ENCODE measurements around the gene PAQR5.
"Not testable (repeated sequence)": the region's sequence is repeated elsewhere in the genome, so short reads cannot be mapped to it uniquely, and the experiment has no call there.

Gene PAQR5

DNA sequence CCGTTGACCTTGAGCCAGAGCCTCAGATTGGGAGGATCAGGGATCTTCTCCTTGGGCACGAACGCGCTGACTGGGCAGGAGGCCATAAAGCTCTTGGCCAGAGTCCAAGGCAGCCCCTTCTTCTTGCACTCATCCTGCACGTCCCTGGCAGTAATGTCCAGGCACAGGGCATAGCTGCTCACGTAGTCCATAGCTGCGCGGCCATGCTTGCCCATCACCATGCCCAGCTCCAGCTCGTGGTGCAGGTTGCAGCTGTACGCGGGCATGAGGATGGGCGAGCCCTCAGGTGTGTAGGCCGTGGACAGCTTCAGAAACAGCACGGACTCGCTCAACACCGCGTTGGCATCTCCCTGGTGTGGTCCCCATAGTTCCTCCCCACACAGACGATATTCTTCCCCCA lies 136.0 kb downstream of the PAQR5 start:
- H3K36me3 Mint-ChIP-seq (ENCODE audit: low read depth) = no peaks in the 10 kb centered on the region
- no peak overlapping the region for H3K4me3 Mint-ChIP-seq
- intact Hi-C loops (cut with micrococcal nuclease) = no loop called here
- no peaks in the 10 kb centered on the region for H3K9me3 Mint-ChIP-seq
- peaks cover 30% of the 10 kb centered on the region for H3K4me1 Mint-ChIP-seq (ENCODE audit: low read depth)
- no peaks in the 10 kb centered on the region for H3K27me3 Mint-ChIP-seq
- no peak overlapping the region for H3K27ac Mint-ChIP-seq

- H3K4me1 Mint-ChIP-seq (ENCODE audit: low read depth) = peaks cover 42% of the 10 kb centered on the region
- no peaks in the 10 kb centered on the region for H3K27me3 Mint-ChIP-seq
- H3K27ac Mint-ChIP-seq = peak overlapping the region; percentile 86
- intact Hi-C loops (cut with micrococcal nuclease) = loop anchor here (2.0 kb wide), 1 partner anchor 17 kb away; the partner anchor contains the start of gene RPLP1
- H3K9me3 Mint-ChIP-seq = no peaks in the 10 kb centered on the region
- no peaks in the 10 kb centered on the region for H3K36me3 Mint-ChIP-seq (ENCODE audit: low read depth)
- H3K4me3 Mint-ChIP-seq = no peak overlapping the region
These were observed 137.3 kb downstream of the PAQR5 start for GRCh38 chr15:69435985-69436384.

DNA sequence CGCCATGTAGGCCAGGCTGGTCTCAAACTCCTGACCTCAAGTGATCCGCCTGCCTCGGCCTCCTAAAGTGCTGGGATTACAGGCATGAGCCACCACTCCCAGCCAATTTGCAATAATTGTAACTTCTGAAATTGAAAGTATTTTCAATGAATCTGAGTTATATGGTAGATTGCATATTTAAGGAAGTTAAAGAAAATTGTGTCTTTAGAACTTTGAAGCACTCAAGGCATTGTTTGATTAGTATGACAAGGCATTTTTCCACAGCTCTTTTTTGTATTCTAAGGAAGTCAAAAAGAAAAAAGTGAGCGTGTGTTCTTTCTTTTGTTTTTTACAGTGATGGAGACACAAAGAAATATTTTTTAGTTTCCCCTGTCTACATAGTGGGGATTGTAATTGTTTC lies 138.2 kb downstream of the PAQR5 start:
- Mint-ChIP-seq H3K36me3 (ENCODE audit: low read depth) (no peaks in the 10 kb centered on the region), H3K4me1 (ENCODE audit: low read depth) (peaks cover 45% of the 10 kb centered on the region), H3K27me3 (no peaks in the 10 kb centered on the region), H3K27ac (peak overlapping the region; percentile 86), H3K9me3 (no peaks in the 10 kb centered on the region), H3K4me3 (peak overlapping the region; percentile 39)
- intact Hi-C loops (cut with micrococcal nuclease) = loop anchor here (2.0 kb wide), 1 partner anchor 16 kb away; the partner anchor contains the start of gene RPLP1

- H3K4me1 Mint-ChIP-seq (ENCODE audit: low read depth) = peaks cover 42% of the 10 kb centered on the region
- no peaks in the 10 kb centered on the region for H3K27me3 Mint-ChIP-seq
- intact Hi-C loops (cut with micrococcal nuclease) = no loop called here
- peak overlapping the region; percentile 72 for H3K4me3 Mint-ChIP-seq
- H3K36me3 Mint-ChIP-seq (ENCODE audit: low read depth) = no peaks in the 10 kb centered on the region
- H3K9me3 Mint-ChIP-seq = no peaks in the 10 kb centered on the region
- H3K27ac Mint-ChIP-seq = peak overlapping the region; percentile 86
These were observed 140.9 kb downstream of the PAQR5 start for GRCh38 chr15:69439623-69440022.

GRCh38 chr15:69443032-69443611 lies 144.4 kb downstream of the PAQR5 start:
- no peak overlapping the region for H3K4me3 Mint-ChIP-seq
- H3K27me3 Mint-ChIP-seq = no peaks in the 10 kb centered on the region

DNA sequence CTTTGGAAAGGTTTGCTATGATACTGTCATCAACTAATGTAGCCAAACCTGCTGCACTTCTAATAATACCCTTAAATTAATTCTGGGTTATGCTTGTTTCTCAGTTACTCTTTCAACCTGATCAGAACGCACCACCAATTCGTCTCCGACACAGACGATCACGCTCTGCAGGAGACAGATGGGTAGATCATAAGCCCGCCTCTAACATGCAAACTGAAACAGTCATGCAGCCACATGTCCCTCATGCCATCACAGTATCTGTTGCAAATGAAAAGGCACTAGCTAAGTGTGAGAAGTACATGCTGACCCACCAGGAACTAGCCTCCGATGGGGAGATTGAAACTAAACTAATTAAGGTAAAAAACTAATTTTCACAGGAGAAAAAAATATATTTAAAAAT lies 146.0 kb downstream of the PAQR5 start:
- H3K36me3 Mint-ChIP-seq (ENCODE audit: low read depth) = no peaks in the 10 kb centered on the region
- H3K27ac Mint-ChIP-seq = no peak overlapping the region
- H3K9me3 Mint-ChIP-seq = no peaks in the 10 kb centered on the region
- intact Hi-C loops (cut with micrococcal nuclease) = no loop called here
- no peak overlapping the region for H3K4me3 Mint-ChIP-seq
- peaks cover 17% of the 10 kb centered on the region for H3K4me1 Mint-ChIP-seq (ENCODE audit: low read depth)
- H3K27me3 Mint-ChIP-seq = no peaks in the 10 kb centered on the region

More at GRCh38 chr15:69443032-69443611, 144.4 kb downstream of the PAQR5 start:
- intact Hi-C loops (cut with micrococcal nuclease) = no loop called here
- Mint-ChIP-seq H3K9me3 (no peaks in the 10 kb centered on the region), H3K27ac (no peak overlapping the region), H3K36me3 (ENCODE audit: low read depth) (no peaks in the 10 kb centered on the region), H3K4me1 (ENCODE audit: low read depth) (peaks cover 32% of the 10 kb centered on the region)

GRCh38 chr15:69446953-69447352 lies 148.2 kb downstream of the PAQR5 start:
- Mint-ChIP-seq H3K36me3 (ENCODE audit: low read depth) (no peaks in the 10 kb centered on the region), H3K4me3 (no peak overlapping the region), H3K9me3 (no peaks in the 10 kb centered on the region), H3K27ac (no peak overlapping the region), H3K4me1 (ENCODE audit: low read depth) (peaks cover under 1% of the 10 kb centered on the region), H3K27me3 (no peaks in the 10 kb centered on the region)
- intact Hi-C loops (cut with micrococcal nuclease) = no loop called here

DNA sequence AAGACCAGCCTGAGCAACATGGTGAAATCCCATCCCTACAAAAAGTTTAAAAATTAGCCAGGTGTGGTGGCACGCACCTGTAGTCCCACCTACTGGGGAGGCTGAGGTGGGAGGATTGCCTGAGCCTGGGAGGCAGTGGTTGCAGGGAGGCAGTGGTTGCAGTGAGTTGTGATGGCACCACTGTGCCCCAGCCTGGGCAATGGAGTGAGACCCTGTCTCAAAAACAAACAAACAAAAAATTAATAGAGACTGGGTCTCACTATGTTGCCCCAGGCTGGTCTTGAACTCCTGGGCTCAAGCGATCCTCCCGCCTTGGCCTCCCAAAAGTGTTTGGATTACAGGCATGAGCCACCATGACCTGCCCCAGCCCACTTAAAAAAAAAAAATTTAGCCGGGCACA lies 151.5 kb downstream of the PAQR5 start:
- not testable (repeated sequence) for H3K27ac Mint-ChIP-seq

DNA sequence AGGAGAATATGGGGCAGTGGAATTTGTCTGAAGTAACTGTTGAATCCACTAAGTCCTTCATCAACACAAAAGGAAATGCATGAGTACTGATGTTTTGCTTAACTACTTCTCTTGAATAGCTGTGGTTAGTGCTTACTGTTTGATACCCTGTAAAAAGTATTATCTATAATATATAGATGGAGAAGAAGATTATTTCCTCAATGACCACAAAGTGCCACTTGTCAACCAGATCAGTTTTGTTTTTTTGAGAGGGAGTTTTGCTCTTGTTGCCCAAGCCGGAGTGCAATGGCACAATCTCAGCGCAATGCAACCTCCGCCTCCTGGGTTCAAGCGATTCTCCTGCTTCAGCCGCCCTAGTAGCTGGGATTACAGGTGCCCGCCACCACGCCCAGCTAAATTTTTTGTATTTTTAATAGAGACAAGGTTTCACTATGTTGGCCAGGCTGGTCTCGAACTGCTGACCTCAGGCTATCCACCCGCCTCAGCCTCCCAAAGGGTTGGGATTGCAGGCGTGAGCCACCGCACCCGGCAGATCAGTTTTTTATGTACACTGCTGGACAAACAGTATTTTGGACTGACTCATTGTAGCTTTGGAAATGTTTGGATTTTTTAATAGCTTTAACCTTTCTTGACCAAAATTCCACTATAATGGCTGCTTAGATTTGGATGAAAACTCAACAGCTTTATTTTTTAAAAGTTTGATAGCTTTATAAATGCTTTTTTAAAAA lies 152.4 kb downstream of the PAQR5 start:
- no peaks in the 10 kb centered on the region for H3K27me3 Mint-ChIP-seq
- H3K4me1 Mint-ChIP-seq (ENCODE audit: low read depth) = peaks cover 29% of the 10 kb centered on the region
- H3K4me3 Mint-ChIP-seq = no peak overlapping the region
- intact Hi-C loops (cut with micrococcal nuclease) = no loop called here
- peak overlapping the region; percentile 91 for H3K27ac Mint-ChIP-seq
- peaks cover 39% of the 10 kb centered on the region for H3K36me3 Mint-ChIP-seq (ENCODE audit: low read depth)
- no peaks in the 10 kb centered on the region for H3K9me3 Mint-ChIP-seq

More for the DNA sequence above, 151.5 kb downstream of the PAQR5 start:
- H3K9me3 Mint-ChIP-seq; H3K4me3 Mint-ChIP-seq; H3K27me3 Mint-ChIP-seq; intact Hi-C loops (cut with micrococcal nuclease): not testable (repeated sequence)
- H3K36me3 Mint-ChIP-seq (ENCODE audit: low read depth) = peaks cover 30% of the 10 kb centered on the region
- H3K4me1 Mint-ChIP-seq (ENCODE audit: low read depth) = peaks cover 25% of the 10 kb centered on the region

GRCh38 chr15:69451951-69452691 lies 153.4 kb downstream of the PAQR5 start:
- intact Hi-C loops (cut with micrococcal nuclease) = loop anchor here (1.0 to 2.0 kb wide), 3 partner anchors 10 to 38 kb away; partner anchors contain the start of gene KIF23
- Mint-ChIP-seq H3K27me3 (no peaks in the 10 kb centered on the region), H3K4me3 (peak overlapping the region; percentile 96), H3K9me3 (no peaks in the 10 kb centered on the region), H3K36me3 (ENCODE audit: low read depth) (peaks cover 48% of the 10 kb centered on the region), H3K27ac (peak overlapping the region; percentile 91), H3K4me1 (ENCODE audit: low read depth) (peaks cover 34% of the 10 kb centered on the region)

DNA sequence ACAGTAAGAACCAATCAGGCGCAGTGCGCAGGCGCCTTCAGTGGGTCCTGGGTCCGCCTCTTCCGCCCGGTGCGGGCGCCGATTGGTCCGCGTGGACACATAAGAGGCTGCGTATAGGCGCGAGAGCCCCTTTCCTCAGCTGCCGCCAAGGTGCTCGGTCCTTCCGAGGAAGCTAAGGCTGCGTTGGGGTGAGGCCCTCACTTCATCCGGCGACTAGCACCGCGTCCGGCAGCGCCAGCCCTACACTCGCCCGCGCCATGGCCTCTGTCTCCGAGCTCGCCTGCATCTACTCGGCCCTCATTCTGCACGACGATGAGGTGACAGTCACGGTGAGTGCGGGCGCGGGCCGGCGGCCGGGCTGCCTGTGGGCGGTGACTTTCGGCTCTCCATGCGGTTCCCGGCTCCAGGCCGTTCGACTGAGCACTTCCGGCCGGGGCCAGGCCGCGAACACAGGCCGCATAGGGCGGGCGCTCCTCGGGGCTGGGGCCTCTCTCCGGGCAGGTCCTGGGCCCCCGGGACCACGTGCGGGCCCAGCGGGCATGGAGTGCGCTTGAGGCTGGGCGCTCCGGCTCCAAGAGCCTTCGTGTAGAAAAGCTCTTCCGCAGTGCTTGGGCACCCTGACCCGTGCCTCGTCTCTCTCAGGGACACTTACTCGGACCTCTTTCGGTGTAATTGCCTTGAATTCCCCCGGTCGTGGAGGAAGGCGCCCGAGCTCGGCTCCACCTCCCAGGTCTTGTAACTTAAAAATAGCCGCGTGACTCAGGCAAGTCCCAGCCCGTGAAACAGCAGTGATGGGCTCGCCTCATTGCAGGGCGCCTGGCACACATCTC lies 154.2 kb downstream of the PAQR5 start, which contains the start of gene RPLP1:
TSS of gene RPLP1 (plus strand) at position 127 of the 830 bp plus-strand sequence. CDS start at position 258, 131 bp downstream.
- peaks cover 55% of the 10 kb centered on the region for H3K36me3 Mint-ChIP-seq (ENCODE audit: low read depth)
- H3K4me3 Mint-ChIP-seq = peak within 1 kb of the TSS; percentile 96
- intact Hi-C loops (cut with micrococcal nuclease) = loop anchor here (1.0 to 2.0 kb wide), 3 partner anchors 9 to 39 kb away; partner anchors contain the start of gene KIF23
- peaks cover 34% of the 10 kb centered on the region for H3K4me1 Mint-ChIP-seq (ENCODE audit: low read depth)
- no peaks in the 10 kb centered on the region for H3K9me3 Mint-ChIP-seq
- H3K27me3 Mint-ChIP-seq = no peaks in the 10 kb centered on the region
- peak within 1 kb of the TSS; percentile 91 for H3K27ac Mint-ChIP-seq

- H3K4me1 Mint-ChIP-seq (ENCODE audit: low read depth) = peaks cover 41% of the 10 kb centered on the region
- peaks cover 60% of the 10 kb centered on the region for H3K36me3 Mint-ChIP-seq (ENCODE audit: low read depth)
- no peaks in the 10 kb centered on the region for H3K27me3 Mint-ChIP-seq
- H3K27ac Mint-ChIP-seq = no peak overlapping the region
- no peaks in the 10 kb centered on the region for H3K9me3 Mint-ChIP-seq
- intact Hi-C loops (cut with micrococcal nuclease) = loop anchor here (2.0 kb wide), 1 partner anchor 46 kb away; no protein-coding TSS in a partner anchor
- H3K4me3 Mint-ChIP-seq = no peak overlapping the region
These were observed 156.2 kb downstream of the PAQR5 start for GRCh38 chr15:69454953-69455352.
